ENCODE measurements around the gene THSD7B.
A peak's percentile ranks its signal among the peaks of the same experiment; 100 is the strongest.
"Not testable (repeated sequence)": the region's sequence is repeated elsewhere in the genome, so short reads cannot be mapped to it uniquely, and the experiment has no call there.

Gene THSD7B

DNA sequence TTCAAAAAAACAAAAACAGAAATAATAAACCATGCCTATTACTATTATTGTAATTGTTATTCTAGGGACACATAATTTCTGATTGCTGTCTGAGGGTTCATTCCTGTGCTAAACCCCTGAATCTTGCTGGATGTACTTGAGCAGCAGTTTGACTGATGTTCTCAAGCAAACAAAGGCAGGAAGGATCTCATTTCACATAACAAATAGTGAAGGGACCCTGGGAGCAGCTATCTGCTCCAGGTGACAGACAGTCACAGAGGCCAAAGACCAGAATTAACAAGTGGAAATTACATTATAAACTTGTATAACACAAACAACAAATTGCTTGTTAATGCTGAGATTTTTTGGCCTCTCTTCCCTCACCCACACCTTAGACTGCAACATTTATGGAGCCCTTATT, 284.2 kb downstream of the THSD7B start:
- DNase-seq = peak; percentile 29

DNA sequence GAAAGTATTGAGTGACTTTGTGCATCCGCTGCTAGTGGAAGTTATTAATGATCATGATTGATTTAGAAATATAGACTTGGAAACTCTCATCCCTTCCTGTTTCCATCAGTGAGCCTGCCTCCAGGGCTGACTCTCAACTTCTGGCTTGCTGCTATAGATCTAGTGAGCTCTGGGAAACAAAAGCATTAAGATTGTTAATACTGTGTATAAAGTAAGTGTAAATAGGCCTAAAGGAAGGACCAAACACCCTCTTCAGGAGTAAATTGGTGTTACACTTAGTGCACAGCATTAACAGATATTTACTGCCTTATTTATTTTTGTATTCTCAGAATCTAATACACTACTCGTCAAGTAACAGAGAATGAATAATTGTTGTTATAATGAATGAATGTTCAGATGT, 285.6 kb downstream of the THSD7B start:
- peak; percentile 12 for DNase-seq

DNA sequence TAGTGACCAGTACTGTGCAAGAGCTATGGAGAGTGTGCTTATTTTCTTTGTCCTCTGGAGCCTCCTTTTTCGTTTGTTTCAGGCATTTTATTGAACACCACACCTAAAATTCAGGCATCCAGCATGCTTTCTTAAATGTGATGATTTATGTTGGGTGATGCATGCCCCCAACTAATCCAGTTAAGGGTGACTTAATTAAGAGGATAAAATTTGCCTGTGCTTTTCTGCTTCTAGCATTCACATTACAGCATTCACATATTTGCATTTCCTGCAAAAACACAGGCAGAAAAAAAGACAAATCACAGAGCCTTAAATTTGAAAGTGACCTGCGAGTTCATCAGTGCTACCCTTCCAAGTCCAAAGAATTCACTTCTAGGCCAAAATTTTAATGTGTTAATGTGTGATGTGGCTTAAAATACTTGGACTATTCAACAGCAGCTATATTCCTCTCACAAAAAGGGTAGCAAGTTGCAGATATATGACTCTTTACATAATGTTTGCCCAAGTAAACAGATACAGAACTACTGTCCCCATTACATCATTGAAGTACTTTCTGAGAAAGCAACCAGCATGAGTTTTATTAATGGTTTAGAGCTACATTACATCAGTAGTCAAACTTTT, 286.5 kb downstream of the THSD7B start:
- no peak for DNase-seq

DNA sequence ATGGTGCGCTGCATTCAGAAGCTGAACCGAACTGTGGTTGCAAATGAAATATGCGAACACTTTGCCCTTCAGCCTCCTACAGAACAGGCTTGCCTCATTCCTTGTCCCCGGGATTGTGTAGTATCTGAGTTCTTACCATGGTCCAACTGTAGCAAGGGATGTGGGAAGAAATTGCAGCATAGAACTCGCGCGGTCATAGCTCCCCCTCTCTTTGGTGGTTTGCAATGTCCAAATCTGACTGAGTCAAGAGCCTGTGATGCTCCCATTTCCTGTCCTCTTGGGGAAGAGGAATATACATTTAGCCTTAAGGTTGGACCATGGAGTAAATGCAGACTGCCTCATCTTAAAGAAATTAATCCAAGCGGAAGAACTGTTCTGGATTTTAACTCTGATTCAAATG, 291.4 kb downstream of the THSD7B start:
- DNase-seq = no peak

DNA sequence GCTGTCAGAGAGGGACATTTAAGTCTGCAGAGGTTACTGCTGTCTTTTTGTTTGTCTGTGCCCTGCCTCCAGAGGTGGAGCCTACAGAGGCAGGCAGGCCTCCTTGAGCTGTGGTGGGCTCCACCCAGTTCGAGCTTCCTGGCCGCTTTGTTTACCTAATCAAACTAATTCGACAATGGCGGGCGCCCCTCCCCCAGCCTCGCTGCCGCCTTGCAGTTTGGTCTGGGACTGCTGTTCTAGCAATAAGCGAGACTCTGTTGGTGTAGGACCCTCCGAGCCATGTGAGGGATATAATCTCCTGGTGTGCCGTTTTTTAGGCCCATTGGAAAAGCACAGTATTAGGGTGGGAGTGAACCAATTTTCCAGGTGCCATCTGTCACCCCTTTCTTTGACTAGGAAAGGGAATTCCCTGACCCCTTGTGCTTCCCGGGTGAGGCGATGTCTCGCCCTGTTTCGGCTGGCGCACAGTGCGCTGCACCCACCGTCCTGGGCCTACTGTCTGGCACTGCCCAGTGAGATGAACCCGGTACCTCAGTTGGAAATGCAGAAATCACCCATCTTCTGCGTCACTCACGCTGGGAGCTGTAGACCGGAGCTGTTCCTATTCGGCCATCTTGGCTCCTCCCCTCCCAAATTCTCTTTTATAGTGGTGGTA, 310.9 kb downstream of the THSD7B start:
- DNase-seq = not testable (repeated sequence)

DNA sequence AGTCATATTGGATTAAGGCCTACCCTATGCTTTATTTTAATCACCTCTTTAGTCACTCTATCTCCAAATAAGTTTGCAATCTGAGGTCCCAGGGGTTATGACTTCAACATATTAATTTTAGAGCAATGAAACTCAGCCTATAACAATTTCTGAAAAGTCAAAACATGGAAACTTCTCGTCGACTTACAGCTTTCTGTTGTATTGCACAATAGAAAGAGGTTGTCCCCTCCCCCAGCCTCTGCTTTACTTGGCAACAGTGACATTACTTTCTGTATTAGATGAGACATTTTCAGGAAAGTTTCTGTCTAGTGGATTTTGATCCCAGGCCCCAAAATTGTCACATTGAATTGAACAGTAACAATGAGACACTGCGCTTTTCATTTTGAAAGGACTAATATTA, 326.4 kb downstream of the THSD7B start:
- no peak for DNase-seq

DNA sequence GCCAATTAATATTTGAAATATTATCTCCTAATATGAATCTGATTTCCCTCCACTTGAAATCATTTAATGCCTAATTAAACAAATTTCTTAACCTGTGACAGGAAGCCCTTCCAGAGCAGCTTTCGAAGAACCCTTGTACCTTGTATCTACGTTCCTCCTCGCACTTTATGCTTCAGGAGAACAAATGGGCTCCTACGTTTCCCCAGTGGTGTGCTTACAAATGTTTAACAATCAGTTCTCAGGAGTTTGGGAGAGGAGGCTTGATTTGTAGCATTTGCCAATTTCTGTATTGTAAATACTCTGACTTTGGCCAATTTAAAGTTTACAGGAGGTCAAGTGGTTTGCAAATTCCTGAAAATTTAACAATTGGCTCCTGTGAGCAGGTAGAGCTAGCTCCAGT, 327.8 kb downstream of the THSD7B start:
- DNase-seq = no peak

DNA sequence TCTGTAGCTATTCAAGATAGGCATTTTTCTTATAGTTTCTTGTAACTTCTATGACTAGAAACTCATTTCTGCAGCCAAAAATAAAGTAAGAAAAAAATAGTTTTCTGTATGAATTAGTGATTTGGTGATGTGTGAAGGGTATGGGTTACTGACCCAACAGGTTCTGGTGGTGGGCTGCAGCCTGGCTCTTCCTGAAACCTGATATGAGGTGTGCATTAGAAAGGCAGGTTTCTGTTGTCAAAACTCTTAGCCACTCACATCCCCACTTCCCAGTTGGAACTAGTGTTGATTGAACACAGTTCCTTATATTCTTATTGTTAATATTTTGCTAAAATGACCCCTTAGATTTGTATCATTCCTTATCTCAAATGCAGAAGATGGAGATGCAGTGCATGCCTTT, 330.8 kb downstream of the THSD7B start:
- DNase-seq = no peak

DNA sequence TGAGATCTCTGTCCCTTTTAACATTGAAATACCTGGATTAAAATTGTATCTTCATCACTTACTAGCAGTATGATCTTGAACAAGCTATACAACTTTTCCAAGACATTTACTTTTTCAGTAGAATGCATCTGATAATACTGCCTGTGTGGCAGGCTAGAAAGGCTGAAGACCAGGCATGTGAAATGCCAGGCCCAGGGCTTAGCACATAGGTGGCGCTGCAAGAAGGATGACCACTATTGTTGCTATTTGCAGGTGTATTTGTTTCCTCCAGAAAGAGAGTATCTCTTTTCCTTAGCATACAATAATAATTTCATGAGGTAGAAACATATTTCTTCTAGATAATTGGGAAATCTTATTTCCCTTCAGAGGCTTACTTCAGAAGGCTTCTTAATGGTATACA, 331.3 kb downstream of the THSD7B start:
- no peak for DNase-seq

DNA sequence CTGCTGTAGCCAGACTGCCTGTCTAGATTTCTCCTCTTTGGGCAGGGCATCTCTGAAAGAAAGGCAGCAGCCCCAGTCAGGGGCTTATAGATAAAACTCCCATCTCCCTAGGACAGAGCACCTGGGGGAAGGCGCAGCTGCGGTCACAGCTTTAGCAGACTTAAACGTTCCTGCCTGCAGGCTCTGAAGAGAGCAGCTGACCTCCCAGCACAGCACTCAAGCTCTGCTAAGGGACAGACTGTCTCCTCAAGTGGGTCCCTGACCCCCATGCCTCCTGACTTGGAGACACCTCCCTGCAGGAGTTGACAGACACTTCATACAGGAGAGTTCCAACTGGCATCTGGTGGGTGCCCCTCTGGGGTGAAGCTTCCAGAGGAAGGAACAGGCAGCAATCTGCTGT, 336.5 kb downstream of the THSD7B start:
- not testable (repeated sequence) for DNase-seq

DNA sequence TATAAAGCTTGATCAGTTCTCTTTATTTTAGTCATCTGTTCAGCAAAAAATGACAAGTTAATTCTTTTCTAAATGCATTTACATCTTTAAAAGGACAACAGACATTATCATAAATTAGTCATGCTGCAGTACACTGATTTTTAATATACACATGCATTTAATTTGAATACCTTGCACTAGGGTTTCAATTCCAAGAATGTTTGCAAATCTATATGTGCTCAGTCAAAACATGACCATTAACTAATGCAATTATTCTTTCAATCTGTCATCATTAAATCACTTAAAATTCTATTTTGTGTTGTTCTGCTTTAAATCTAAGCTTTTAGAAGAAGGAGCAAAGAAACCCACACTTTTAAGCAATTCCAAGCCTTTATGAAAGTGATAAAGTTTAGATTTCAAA, 342.6 kb downstream of the THSD7B start:
- no peak for DNase-seq

DNA sequence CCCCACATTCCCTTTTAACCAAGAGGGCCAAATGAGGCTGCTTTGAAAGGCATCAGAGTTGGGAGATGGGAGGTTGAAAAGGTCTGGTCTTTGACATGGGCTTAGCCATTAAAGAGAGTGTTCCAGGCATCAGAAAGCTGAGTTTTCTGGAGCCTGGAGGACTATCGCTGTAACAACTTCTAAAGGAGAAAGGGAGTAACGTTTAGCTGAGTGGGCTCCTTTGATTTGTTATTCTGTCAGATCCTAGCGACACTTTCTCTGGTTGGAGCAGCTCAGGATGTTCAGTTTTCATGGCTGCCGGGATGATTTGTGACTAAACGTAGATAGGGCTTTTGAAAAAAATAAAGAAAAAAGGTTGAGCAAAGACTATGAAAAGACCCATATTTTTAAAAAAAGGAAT, 346.6 kb downstream of the THSD7B start:
- DNase-seq = no peak

DNA sequence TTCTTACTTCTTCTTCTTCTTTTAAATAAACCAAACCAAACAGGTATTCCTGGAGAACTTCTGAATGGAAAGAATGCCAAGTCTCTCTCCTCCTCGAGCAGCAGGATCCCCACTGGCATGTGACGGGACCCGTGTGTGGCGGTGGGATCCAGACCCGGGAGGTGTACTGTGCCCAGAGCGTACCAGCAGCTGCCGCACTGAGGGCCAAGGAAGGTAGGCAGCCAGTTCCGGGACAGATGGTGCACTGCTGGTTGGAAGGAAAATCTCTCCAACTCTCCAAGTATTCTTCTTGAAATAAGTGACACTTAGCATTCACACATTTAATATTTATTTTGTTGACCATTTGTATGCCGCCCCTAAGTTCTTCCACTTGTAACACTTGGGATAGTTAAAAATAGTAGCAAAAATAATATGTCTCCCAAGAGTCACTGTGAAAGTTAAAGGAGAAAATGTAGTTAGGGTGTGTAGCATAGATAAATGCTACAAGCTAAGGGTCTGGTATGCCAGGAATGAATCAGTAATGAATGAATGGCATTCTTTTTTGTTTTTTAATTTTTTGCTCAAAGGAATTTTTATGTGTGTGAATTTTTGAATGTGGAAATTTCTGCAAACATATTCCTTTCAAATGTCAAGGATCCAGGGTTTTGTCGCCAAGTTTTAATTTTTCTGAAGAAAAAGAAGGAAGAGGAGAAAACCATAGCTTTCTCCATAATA, 349.9 kb downstream of the THSD7B start:
- DNase-seq = no peak

DNA sequence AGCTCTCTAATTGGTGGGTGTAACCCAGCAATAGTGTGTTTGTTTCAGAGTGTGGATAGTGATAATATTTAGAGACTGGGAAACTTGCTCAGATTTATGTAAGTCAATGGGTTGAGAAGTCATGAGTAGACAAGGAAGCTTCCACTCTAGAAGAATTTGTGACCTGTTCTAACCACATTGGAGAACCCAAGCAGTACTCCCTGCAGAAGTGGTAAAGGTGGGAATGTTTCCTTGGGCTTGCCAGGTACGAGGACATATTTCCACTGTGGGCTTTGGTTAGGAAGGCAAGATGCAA, 350.4 kb downstream of the THSD7B start:
- no peak for DNase-seq

DNA sequence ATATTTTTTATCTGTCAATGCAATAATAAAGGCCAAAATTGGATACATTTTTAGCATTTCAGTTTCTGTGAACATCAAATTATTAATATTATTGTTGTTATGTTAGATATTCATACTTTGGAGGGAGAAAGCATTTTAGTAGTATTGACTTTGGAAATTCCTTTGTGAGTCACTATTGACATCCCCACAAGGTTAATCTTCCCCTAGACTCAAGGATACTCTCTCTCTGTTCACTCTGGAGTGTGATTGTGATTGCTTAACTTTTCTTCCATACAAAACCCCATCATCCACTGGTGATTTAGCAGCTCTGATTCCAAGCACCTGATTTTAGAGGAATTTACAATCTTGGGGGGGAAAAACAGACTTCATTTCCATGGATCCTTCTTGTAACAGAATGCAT, 352.0 kb downstream of the THSD7B start:
- no peak for DNase-seq

DNA sequence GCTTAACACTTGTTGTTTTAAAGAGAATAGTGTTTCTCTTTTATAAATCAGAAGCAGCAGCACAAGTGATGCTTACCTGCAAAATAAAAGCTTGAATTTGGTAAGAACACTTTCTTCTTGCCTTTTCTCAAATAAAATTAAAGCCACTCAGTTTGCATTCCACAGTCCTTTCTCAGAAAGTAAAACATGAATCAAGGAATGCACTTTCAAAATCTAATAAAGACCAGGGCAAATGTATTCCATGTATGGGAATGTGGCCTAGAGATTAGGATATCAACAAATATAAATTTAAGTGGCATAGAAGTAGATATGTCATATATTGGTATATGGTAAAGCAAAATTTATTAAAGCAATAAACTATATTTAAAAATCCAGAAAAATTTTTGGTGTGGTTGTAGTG, 352.8 kb downstream of the THSD7B start:
- no peak for DNase-seq

DNA sequence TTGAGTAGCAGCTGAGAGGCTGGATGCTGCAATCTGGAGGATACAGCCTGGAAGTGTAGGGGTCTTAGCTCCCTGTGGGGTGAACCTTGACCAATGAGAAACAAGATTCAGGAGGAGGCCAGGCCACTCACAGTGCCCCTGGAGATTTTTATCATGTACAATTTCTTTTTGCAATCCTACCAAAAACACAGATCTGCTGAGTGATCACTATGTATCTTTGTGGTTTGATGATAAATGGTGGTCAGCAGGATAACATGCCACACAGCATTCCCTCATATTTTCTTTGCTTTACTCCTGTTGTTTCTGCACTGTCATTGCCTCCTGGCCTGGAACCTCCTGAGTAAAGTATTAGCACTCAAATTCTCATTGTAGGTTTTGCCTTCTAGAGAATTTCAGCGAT, 357.9 kb downstream of the THSD7B start:
- DNase-seq = no peak

DNA sequence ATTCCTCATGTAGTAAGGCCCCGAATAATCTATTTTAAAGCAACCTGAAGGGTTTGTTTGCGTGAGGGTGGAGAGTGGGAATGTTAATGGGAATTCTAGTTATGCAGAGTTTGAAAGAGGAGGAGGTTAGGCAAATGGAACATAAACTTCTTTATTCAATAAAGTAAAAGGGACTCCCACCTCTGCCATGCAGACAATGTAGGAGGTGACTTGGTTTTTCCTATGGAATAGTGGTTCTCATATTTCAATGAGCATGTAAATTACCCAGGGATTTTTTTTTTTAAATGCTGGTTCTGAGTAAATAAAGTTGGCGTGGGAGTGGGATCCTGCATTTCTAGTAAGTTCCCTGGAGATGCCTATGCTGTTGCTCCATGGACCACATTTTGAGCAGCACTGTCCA, 367.9 kb downstream of the THSD7B start:
- no peak for DNase-seq

DNA sequence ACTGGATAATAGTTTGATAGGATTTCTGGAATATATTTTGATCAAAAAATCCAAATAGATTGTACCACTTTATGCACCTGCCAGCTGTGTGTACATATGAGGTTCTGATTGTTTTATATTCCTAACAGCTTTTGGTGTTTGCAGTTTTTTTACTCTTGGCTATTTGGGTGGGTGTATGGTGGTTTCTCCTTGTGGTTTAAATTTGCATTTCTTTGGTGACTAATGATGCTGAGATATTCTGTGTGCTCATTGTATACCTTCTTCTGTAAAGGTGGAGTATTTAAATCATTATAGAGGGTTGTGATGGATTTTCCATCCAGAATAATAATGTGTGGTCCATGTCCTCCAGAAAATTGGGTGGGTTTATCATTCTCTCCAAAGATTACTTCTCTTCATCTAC, 372.9 kb downstream of the THSD7B start:
- DNase-seq = no peak

DNA sequence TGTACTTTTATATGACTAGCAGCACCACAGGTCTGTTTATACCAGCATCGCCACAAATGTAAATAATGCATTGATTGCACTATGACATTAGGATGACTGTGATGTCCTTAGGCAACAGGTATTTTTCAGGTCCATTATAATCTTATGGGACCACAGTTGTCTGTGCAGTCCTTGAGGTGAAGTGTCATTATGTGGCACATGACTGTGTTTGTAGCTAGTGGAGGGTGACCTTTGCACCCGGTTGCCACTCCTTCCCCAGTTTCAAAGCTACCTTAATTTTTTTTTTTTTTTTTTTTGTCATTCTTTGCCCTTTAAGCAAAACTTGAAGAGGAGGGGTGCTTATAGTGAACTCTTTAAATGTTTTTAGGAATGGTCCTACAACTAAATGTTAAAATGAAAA, 386.4 kb downstream of the THSD7B start:
- no peak for DNase-seq

DNA sequence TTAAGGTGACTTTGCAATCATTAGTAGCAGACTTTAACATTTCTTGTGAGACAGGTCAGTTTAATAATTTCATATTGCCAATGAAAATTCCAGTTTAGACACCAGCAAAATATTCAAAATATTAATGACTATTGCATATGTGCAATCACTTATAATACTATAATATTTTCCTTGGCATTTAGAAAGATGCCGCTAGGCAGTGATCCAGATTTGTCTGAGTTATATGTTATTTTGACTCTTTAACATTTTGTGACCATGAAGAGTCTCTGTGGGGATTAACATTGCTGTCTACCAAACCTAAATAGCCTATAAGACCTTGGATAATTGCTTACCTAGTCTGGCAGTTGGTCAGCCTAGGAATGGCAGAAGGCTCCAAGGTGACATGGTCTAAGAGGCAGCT, 389.6 kb downstream of the THSD7B start:
- DNase-seq = no peak

DNA sequence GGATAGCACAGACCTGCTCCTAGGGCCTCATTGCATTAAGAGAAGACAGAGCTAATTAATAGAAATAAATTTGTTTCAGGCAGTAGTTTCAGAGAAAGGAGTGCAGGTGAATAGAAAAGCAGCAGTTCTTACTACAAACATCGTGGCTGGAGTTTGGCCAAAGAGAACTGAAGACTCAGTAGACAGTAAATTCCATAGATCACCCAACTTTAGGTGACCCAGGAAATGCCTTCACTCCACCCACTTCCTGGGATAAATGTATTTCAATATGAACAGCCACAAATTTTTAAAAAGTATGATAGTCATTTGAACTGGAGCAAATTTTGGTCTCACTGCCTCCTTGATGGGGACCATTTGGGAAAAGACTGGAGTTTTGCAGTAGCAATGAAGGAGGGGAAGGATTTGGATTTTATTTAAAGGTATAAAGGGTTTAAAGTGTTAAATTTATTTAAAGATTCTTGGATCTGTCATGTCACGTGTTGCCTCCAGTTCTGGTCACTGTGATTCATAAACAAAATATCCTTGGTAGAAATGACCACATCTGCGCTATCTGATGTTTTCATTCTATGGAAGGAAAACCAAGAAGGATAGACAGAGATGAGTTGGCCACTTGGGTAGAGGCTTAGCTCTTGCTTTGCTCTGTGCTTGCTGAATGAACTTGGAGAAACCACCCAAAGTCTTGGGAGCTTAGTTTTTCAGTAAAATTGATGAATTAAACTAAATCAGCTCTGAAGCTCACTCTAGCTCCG, 390.2 kb downstream of the THSD7B start:
- DNase-seq = no peak

DNA sequence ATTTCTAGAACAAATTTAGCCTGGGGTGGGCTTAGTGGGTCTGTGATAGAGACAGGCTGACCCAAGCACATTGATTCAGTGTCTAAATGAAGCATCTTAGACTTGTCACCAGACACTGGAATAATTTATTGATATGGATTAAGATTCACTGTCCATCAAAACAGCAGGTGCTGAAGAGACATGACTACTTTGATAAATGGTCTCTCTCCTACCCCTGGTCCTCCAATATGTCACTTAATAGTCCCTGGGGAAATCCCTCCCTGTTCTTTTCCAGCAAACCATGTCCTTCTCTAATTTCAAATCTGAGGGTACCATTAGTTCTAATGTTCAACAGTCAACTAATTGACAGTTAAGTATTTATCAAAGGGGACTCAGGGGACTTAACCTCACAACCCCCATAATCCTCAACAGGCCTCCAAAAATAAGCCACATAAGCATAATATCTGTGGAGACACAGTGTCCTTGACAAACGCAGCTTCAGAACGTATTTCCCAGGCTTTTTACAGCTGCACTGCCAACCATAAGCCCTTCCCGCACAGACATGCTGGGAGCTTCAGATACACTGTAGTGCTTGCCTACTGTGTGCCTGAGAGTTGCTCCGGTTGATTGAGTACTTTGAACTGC, 391.0 kb downstream of the THSD7B start:
- DNase-seq = peak; percentile 70

DNA sequence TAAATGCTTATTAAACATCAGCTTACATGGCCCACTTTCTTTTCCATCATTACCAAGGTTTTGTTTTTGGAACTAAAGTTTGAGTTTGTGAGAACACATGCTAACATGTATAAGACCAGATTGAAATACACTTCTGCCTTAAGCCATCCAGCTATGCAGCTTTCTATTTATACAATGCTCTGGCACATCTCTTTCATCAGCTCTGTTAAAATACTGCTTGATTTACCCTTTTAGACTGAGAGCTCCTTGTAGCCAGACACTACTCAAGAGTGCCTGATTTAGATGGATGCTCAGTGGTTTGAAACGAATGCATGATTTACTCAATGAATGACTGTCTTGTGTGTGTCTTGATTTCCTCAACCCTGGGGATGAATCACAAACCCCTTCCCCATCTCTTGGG, 392.5 kb downstream of the THSD7B start:
- DNase-seq = no peak

Data from NCI-H2171 treated with DMSO at 0.1 percent for 48 hours (cell line).